ENCODE measurements around the gene SMS.

DNA sequence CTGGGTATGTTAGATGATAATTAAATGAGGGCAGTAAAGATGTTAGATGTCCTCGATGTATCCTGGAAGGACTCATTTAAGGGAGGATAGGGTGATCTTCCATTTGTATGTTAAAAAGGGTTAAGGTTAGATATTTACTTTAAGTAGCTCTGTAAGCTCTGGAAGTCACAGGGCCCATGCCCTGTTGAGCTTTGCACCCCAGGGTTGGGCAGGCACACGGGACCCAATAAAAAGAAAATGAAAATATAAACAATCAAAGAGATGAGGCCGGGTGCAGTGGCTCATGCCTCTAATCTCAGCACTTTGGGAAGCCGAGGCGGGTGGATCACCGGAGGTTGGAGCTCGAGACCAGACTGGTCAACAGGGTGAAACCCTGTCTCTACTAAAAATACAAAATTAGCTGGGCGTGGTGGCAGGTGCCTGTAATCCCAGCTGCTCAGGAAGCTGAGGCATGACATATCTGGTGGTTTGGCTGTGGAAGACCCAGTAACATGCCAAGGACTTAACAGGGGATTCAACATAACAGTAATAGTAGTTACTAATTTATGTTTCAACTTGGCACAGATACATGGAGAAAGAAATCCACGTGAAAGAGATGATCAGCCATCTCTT lies 74.7 kb downstream of the SMS start:
- TF ChIP-seq GTF2F1 (IDR thresholded peaks at IDR 0.05; ENCODE audit: low read length), result no peak
- no peak for TF ChIP-seq FOSL1 (CRISPR knock-in tag; IDR thresholded peaks at IDR 0.05; ENCODE audit: borderline replicate concordance)

Data from HepG2 (cell line).